ENCODE measurements around the gene CALML3. TPM values are rescaled to one million over a fixed set of nuclear protein-coding genes. Genes with fewer than 3 reads are reported as not detected.

The CALML3 gene
- total and polyA plus RNA-seq, 4 donors: 0.02 to 0.11 (median 0.04) TPM; not detected in 1

DNA sequence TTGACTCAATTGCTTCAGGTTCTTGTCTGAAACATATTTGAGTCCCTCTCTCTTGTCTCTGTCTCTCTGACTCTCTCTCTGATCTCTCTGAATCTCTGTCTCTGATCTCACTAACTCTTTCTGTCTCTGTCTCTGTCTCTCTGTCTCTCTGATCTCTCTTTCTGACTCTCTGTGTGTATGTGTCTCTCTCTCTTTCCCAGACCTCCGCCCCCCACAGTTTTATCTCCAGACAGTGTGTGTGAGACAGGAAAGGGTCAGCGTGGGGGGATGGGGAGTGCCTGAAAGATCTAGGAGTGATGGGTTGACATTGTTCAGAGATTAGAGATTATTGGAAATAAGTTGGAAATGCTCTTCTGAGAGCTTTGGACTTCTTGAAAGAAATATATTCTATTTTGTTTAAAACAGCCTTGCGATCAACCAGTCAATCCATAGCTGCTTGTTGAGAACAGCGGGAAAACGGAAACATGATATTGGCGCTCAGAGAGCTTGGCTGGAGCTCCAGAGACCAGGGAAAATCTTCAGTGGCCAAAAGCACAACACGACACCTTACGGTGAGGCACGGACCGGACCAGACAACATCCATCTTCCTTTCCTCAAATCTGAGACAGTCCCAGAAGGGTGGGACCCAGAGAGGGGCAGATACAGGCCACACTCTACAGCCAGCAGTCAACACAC is 35.5 kb downstream of the CALML3 start:
- Histone ChIP-seq H3K9me3 (ENCODE audit: control insufficient read depth in 4 of 4, insufficient read depth in 3 of 4, low read length in 3 of 4) (no peaks in the 10 kb centered on the region), H3K9ac (ENCODE audit: insufficient read depth in 1 of 2, low read length in 2 of 2) (no peak overlapping the region), H3K27me3 (ENCODE audit: control insufficient read depth in 3 of 3, insufficient read depth in 3 of 3, low read length in 2 of 3) (no peaks in the 10 kb centered on the region), H3K4me1 (ENCODE audit: control insufficient read depth in 5 of 5, insufficient read depth in 5 of 5, low read length in 5 of 5) (peaks cover 0 to 20% (median 5%) of the 10 kb centered on the region in 5 donors), H3K36me3 (ENCODE audit: control insufficient read depth in 4 of 4, insufficient read depth in 4 of 4, low read length in 4 of 4) (no peaks in the 10 kb centered on the region), H3K27ac (ENCODE audit: low read depth in 1 of 2, low read length in 1 of 2) (no peak overlapping the region), H3K4me3 (no peak overlapping the region)
- TF ChIP-seq, protein P1, sequence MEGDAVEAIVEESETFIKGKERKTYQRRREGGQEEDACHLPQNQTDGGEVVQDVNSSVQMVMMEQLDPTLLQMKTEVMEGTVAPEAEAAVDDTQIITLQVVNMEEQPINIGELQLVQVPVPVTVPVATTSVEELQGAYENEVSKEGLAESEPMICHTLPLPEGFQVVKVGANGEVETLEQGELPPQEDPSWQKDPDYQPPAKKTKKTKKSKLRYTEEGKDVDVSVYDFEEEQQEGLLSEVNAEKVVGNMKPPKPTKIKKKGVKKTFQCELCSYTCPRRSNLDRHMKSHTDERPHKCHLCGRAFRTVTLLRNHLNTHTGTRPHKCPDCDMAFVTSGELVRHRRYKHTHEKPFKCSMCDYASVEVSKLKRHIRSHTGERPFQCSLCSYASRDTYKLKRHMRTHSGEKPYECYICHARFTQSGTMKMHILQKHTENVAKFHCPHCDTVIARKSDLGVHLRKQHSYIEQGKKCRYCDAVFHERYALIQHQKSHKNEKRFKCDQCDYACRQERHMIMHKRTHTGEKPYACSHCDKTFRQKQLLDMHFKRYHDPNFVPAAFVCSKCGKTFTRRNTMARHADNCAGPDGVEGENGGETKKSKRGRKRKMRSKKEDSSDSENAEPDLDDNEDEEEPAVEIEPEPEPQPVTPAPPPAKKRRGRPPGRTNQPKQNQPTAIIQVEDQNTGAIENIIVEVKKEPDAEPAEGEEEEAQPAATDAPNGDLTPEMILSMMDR (IDR thresholded peaks at IDR 0.05; ENCODE audit: control extremely low read depth, extremely low read depth): no peak
- DNase-seq: no peak
- 94 to 95% methylated on average over 10 of the region's 10 CpGs for WGBS, 2 donors
- ATAC-seq (ENCODE audit: insufficient read depth, low FRiP score): no peak

DNA sequence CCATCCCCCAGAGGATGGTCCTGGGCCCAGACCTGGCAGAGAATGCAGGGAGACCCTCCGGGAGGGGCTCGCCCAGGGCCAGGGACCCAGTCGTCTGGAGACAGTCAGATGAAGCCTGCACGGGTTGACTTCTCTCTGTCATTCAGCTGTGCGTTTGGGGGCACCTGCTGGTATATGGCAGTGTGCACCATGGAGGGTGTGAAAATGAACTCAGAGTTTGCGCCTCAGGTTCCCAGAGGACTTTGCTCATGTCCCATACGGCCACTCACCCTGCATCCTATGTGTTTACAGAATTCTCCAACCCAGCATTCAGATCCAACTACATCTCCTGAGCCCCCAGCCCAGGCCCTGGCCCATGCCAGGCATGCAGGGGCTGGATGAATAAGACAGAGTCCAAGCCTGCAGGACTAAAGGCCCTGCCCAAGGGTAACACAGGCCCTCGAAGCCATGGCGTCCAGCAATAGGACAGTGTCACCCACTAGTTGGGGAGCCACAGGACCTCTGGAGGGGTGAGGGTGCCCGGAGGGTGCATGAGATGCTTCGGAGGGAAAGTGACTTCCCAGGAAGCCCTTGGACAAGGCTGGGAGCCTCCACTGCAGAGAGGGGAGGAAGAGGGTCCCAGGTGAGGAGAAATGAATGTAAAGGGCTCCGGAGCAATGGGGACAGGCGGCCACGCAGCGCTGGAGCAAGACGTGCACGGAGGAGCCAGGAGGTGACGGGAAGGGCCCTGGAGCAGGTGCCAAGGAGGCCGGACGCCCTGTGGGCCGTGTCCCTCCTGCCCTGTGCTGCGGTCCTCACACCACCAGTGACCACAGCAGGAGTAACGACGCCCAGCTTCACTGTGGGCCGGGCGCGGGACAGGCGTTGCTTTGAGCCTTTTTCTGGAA is 36.3 kb downstream of the CALML3 start:
- no peaks in the 10 kb centered on the region for H3K9me3 ChIP-seq (ENCODE audit: control insufficient read depth in 4 of 4, insufficient read depth in 3 of 4, low read length in 3 of 4)
- 95 to 96% methylated on average over 28 of the region's 28 CpGs for WGBS, 2 donors
- ATAC-seq (ENCODE audit: insufficient read depth, low FRiP score) (no peak), DNase-seq (no peak)
- no peak overlapping the region for H3K9ac ChIP-seq (ENCODE audit: insufficient read depth in 1 of 2, low read length in 2 of 2)
- TF ChIP-seq, protein P1 (IDR thresholded peaks at IDR 0.05; ENCODE audit: control extremely low read depth, extremely low read depth): no peak
- H3K4me3 ChIP-seq: no peak overlapping the region
- H3K4me1 ChIP-seq (ENCODE audit: control insufficient read depth in 5 of 5, insufficient read depth in 5 of 5, low read length in 5 of 5): peaks cover 0 to 20% (median 5%) of the 10 kb centered on the region in 5 donors
- H3K36me3 ChIP-seq (ENCODE audit: control insufficient read depth in 4 of 4, insufficient read depth in 4 of 4, low read length in 4 of 4): no peaks in the 10 kb centered on the region
- H3K27ac ChIP-seq (ENCODE audit: low read depth in 1 of 2, low read length in 1 of 2): no peak overlapping the region
- H3K27me3 ChIP-seq (ENCODE audit: control insufficient read depth in 3 of 3, insufficient read depth in 3 of 3, low read length in 2 of 3): no peaks in the 10 kb centered on the region

DNA sequence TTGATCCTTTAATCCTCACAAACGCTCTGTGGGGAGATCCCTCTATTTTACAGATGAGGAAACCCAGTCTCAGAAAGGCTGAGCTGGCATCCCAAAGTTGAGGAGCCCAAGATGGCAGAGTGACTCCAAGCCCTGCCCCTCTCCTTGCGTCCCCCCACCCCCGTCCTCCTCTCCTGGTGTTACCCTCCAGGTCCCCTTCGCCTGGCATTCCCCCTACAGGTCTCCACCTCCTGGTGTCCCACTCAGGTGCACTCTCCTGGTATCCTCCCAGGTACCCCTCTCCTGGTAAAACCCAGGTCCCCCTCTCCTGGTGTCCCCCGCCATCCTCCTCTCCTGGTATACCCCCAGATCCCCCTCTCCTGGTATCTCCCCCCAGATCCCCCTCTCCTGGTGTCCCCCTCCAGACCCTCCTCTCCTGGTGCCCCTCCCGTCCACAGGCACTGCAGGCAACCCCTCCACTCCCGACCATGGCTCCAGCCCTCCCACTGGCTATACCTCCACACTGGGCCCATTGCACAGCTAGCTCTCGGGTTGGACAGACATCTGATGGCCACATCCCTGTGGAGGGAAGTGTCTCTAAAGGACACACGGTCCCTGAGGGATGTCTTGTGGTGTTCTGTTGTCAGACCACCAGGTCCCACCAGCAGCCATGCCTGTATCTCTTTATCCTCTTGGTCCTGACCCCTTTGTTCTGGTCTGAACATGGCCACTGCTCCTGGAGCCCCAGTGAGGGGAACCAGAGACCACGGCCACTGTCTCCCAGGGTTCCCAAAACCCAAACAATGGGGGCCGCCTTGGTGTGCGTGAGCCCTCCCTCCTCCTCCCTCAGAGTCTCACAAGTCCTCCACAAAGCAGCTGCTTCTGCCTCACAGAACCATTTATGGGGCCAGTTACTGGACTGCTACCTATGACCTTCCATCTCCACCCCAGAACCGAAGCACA is 37.2 kb downstream of the CALML3 start:
- Histone ChIP-seq H3K27me3 (ENCODE audit: control insufficient read depth in 3 of 3, insufficient read depth in 3 of 3, low read length in 2 of 3) (no peaks in the 10 kb centered on the region), H3K4me3 (no peak overlapping the region), H3K36me3 (ENCODE audit: control insufficient read depth in 4 of 4, insufficient read depth in 4 of 4, low read length in 4 of 4) (no peaks in the 10 kb centered on the region), H3K27ac (ENCODE audit: low read depth in 1 of 2, low read length in 1 of 2) (no peak overlapping the region), H3K9ac (ENCODE audit: insufficient read depth in 1 of 2, low read length in 2 of 2) (no peak overlapping the region), H3K9me3 (ENCODE audit: control insufficient read depth in 4 of 4, insufficient read depth in 3 of 4, low read length in 3 of 4) (no peaks in the 10 kb centered on the region), H3K4me1 (ENCODE audit: control insufficient read depth in 5 of 5, insufficient read depth in 5 of 5, low read length in 5 of 5) (peaks cover 0 to 20% (median 5%) of the 10 kb centered on the region in 5 donors)
- no peak for ATAC-seq (ENCODE audit: insufficient read depth, low FRiP score)
- DNase-seq: no peak
- 90 to 94% methylated on average over 12 to 13 of the region's 13 CpGs for WGBS, 2 donors
- TF ChIP-seq, protein P1 (IDR thresholded peaks at IDR 0.05; ENCODE audit: control extremely low read depth, extremely low read depth): no peak

Measured in lung (tissue), 12 donors.